Stomach (tissue), 9 donors: ENCODE measurements around the gene TRIO. TPM values are rescaled to one million over a fixed set of nuclear protein-coding genes. Genes with fewer than 3 reads are reported as not detected.
A peak's percentile ranks its signal among the peaks of the same experiment; 100 is the strongest.

Source experiments
- DNase-seq, 2 donors: peaks; one replicate each; pipeline versions ENCODE4 v3.0.0 to v3.0.0-alpha.2; 2013 to 2019
- H3K27ac ChIP-seq, 5 donors: fragments of 200-600 bp in 4 of 5; sonication (generic) in 4 of 5; one replicate each; pipeline ENCODE4 v1.5.1; 2013 to 2019; ENCODE audit warnings: mild to moderate bottlenecking in 1 of 5, moderate library complexity in 1 of 5
- H3K27me3 ChIP-seq, 3 donors: fragments of 200-600 bp; sonication (generic); one replicate each; pipeline ENCODE4 v1.5.1; 2017 to 2019; ENCODE audit warnings: mixed run types in 1 of 3
- H3K36me3 ChIP-seq, 4 donors: fragments of 200-600 bp; sonication (generic); 1 replicate in 3 of 4; 2 replicates in 1 of 4; pipeline ENCODE4 v1.5.1; 2016 to 2019
- H3K4me1 ChIP-seq, 4 donors: fragments of 200-600 bp; sonication (generic); one replicate each; pipeline ENCODE4 v1.5.1; 2016 to 2019
- H3K4me3 ChIP-seq, 4 donors: fragments of 200-600 bp; sonication (generic) in 3 of 4; one replicate each; pipeline ENCODE4 v1.5.1; 2016 to 2019; ENCODE audit warnings: mild to moderate bottlenecking in 1 of 4
- H3K9me3 ChIP-seq, 4 donors: fragments of 200-600 bp; sonication (generic); one replicate each; pipeline ENCODE4 v1.5.1; 2016 to 2019
- EP300 ChIP-seq: sonication (generic); formaldehyde crosslinking; IDR thresholded peaks from one replicate; pipeline ENCODE4 v1.6.1; 2017; ENCODE audit warnings: antibody characterized with exemption
- POLR2A ChIP-seq, 4 donors: fragments of 450-650 bp; IDR thresholded peaks; one replicate each; pipeline ENCODE4 v1.6.1; 2016; ENCODE audit warnings: antibody characterized with exemption in 4 of 4, control low read depth in 2 of 4, mild to moderate bottlenecking in 1 of 4, moderate library complexity in 1 of 4
- POLR2AphosphoS5 ChIP-seq, 3 donors: sonication (generic); formaldehyde crosslinking; IDR thresholded peaks; one replicate each; pipeline ENCODE4 v1.6.1; 2016; ENCODE audit warnings: antibody characterized with exemption in 3 of 3
- WGBS, 5 donors: extraction: QIAGEN DNeasy Blood & Tissue Kit in 3 of 5; methylation state at CpG; one replicate each; pipeline versions ENCODE4 v1.1.5 to v1.1.7; 2013 to 2018; 5-methylcytosine and 5-hydroxymethylcytosine counted together
- intact Hi-C: fragments of 100-400 bp; cut with DNase I; formaldehyde crosslinking; loops from one replicate; pipeline ENCODE4 v1.15.1; 2023; ENCODE audit warnings: low total_unique reads
- polyA plus RNA-seq, 3 donors: library from polyadenylated mRNA; stranded (reverse); fragments of 200-250 nt; gene quantifications; one replicate each; pipeline ENCODE4 v1.2.3, GENCODE V29; 2013
- total RNA-seq, 5 donors: library from RNA; depleted of rRNA; stranded (reverse); fragments of >200 nt; gene quantifications; one replicate each; pipeline versions ENCODE4 v1.1.0 to v1.2.3, GENCODE V29; 2014 to 2016
- TF ChIP-seq, protein P1 (sequence below), 7 experiments: fragments of 450-650 bp in 4 of 7; fragments of 200-600 bp in 3 of 7; sonication (generic) in 3 of 7; IDR thresholded peaks; one replicate each; pipeline ENCODE4 v1.5.1; 2016 to 2019; ENCODE audit warnings: antibody characterized with exemption in 7 of 7, control low read depth in 2 of 7, mild to moderate bottlenecking in 1 of 7
- donor health status: healthy with polysubstance abuse.
- donor health status: Bipolar disorder and iron deficiency.
- donor health status: healthy.

TRIO gene
- total and polyA plus RNA-seq, 8 donors: 9.9 to 558 (median 127) TPM

DNA sequence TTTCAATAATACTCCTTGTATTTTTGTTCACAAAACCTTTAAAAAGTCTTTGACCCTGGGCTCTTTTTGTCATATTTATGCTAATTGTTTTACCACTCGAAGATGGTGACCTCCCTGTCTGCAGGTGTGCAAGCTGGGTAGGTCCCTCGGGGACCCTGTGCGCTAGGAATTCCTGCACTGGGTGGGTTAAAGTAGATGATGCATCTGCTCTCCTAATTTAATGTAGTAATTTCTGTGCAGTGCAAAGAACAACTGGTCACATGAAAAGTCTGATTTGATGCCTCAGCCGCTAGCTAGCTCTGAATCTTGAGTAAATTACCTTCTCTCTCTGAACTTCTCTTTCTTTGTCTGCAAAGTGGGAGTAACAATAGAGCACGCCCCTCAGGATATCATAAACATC lies 299.4 kb downstream of the TRIO start:
- Histone ChIP-seq H3K27me3 (no peaks in the 10 kb centered on the region), H3K27ac (no peak overlapping the region), H3K4me3 (peak overlapping the region in 3 of 4 donors; percentile 39 to 44 (median 43)), H3K4me1 (peaks cover 0 to 60% (median 25%) of the 10 kb centered on the region in 4 donors), H3K36me3 (peaks cover 0 to 20% (median 8%) of the 10 kb centered on the region in 4 donors), H3K9me3 (no peaks in the 10 kb centered on the region)
- intact Hi-C loops: no loop called here
- WGBS, 5 donors: 83 to 94% (median 93%) methylated on average over 5 of the region's 5 CpGs
- DNase-seq: no peak
- TF ChIP-seq, protein P1, sequence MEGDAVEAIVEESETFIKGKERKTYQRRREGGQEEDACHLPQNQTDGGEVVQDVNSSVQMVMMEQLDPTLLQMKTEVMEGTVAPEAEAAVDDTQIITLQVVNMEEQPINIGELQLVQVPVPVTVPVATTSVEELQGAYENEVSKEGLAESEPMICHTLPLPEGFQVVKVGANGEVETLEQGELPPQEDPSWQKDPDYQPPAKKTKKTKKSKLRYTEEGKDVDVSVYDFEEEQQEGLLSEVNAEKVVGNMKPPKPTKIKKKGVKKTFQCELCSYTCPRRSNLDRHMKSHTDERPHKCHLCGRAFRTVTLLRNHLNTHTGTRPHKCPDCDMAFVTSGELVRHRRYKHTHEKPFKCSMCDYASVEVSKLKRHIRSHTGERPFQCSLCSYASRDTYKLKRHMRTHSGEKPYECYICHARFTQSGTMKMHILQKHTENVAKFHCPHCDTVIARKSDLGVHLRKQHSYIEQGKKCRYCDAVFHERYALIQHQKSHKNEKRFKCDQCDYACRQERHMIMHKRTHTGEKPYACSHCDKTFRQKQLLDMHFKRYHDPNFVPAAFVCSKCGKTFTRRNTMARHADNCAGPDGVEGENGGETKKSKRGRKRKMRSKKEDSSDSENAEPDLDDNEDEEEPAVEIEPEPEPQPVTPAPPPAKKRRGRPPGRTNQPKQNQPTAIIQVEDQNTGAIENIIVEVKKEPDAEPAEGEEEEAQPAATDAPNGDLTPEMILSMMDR (IDR thresholded peaks at IDR 0.05): no peak

DNA sequence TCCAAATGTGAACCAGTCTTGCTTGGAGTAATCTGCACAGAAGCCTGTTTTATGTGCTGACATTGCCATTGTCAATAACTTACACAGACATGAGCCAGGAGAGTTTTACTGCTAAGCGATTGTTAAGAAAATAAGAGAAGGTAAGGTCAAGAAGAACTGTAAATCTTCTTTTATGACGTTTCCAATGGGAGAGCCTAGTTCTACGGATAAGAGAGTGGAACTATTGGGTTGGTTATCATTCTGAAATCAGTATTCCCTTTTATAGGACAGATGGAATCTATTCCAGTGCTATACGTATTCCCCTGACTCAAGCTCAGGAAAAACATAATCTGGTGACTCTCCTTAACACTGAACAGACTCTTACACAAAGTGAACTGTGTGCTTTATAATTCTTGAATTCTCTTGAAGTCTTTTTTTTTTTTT lies 300.5 kb downstream of the TRIO start:
- Histone ChIP-seq H3K27ac (peak overlapping the region in 1 of 5 donors; percentile 57), H3K9me3 (no peaks in the 10 kb centered on the region), H3K27me3 (no peaks in the 10 kb centered on the region), H3K36me3 (peaks cover 0 to 17% (median 8%) of the 10 kb centered on the region in 4 donors), H3K4me3 (no peak overlapping the region), H3K4me1 (peaks cover 0 to 71% (median 33%) of the 10 kb centered on the region in 4 donors)
- intact Hi-C loops: no loop called here
- TF ChIP-seq POLR2A (IDR thresholded peaks at IDR 0.05): no peak
- no peak for TF ChIP-seq POLR2AphosphoS5 (IDR thresholded peaks at IDR 0.05)
- TF ChIP-seq EP300: no peak
- TF ChIP-seq, protein P1 (IDR thresholded peaks at IDR 0.05): no peak
- 77 to 86% (median 83%) methylated on average over 4 of the region's 4 CpGs for WGBS, 5 donors
- no peak for DNase-seq

DNA sequence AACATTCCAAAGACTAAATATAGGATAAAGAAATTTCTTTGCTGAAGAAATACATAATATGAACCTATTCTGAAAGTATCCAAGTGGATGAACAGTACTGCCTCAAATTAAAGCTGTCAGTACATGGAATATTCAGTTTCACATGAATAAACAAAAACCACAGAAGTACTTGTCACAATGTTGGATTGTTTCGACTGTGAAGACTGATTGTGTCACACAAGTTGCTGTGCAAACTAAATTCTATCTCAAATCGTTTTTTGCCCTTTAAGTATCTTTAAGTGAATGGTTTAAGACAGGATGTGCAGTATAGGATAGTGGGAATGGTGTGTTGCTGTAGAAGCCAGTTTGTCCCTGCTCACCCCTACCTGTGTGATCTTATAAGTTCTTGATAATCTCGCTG lies 301.0 kb downstream of the TRIO start:
- 40 to 54% (median 48%) methylated on average over 3 of the region's 3 CpGs for WGBS, 5 donors
- peaks cover 0 to 76% (median 36%) of the 10 kb centered on the region in 4 donors for H3K4me1 ChIP-seq
- H3K36me3 ChIP-seq: peaks cover 0 to 16% (median 8%) of the 10 kb centered on the region in 4 donors
- DNase-seq: no peak
- no peaks in the 10 kb centered on the region for H3K9me3 ChIP-seq
- no peak overlapping the region for H3K4me3 ChIP-seq
- intact Hi-C loops: no loop called here
- peak overlapping the region in 1 of 5 donors; percentile 57 for H3K27ac ChIP-seq
- TF ChIP-seq POLR2A (IDR thresholded peaks at IDR 0.05): no peak
- TF ChIP-seq, protein P1 (IDR thresholded peaks at IDR 0.05): no peak
- TF ChIP-seq EP300: no peak
- no peak for TF ChIP-seq POLR2AphosphoS5 (IDR thresholded peaks at IDR 0.05)
- no peaks in the 10 kb centered on the region for H3K27me3 ChIP-seq

DNA sequence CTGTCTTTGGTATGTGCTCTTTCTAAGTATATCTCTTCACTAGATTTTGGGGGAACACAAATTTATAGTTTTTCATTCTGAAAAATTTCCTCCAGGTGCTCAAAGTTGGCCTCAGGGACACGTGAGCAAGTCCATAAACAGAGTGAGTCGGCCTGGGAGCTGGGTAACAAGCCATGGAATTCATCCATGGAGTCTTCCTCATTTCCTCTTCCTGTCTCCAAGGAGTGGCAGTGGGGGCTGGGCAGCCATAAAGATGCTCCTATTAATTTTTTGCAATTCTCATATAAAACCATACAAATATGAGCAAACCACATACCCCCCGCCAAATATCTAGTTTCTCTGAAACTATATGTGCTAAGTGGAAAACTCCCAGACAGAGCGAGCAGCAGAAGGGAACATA lies 301.9 kb downstream of the TRIO start:
- Histone ChIP-seq H3K4me1 (peaks cover 0 to 74% (median 37%) of the 10 kb centered on the region in 4 donors), H3K4me3 (no peak overlapping the region), H3K9me3 (no peaks in the 10 kb centered on the region), H3K27ac (peak overlapping the region in 1 of 5 donors; percentile 49), H3K27me3 (no peaks in the 10 kb centered on the region), H3K36me3 (peaks cover 0 to 16% (median 8%) of the 10 kb centered on the region in 4 donors)
- intact Hi-C loops: no loop called here
- TF ChIP-seq POLR2AphosphoS5 (IDR thresholded peaks at IDR 0.05): no peak
- 61 to 89% (median 80%) methylated on average over 4 of the region's 4 CpGs for WGBS, 5 donors
- no peak for DNase-seq

DNA sequence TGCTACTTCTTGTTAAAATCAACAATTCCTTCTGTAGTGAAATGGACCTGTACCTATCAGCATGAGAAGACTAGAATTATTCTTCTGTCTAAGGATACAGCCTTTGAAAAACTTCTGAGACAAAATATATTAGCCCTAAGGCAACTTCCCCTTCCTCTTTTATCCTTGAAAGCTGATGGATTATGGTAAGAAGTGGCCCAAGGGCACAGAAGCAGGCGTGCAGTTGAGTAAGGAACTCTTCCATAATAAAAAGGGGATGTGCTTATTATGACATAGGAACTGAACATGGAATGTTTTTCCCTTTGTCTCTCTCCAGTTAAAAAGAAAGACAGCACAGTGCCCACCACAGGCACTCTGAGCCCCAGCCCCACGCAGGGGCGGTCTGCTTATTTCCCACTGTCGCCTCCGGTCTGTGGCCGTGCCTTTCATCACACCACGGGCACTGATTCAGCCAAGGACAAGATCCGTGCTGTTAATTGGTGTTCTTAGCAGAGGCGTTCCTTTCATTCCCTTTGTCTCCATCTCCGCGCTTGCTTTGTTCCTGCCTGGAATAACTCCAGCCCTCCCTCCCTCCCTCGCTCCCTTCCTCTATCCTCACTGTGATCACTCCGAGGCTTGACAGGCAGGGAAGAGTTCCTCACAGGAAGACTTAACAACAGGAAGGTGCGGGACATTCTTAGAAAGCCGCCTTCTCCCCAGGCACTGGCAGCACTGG lies 302.6 kb downstream of the TRIO start:
- H3K27ac ChIP-seq: peak overlapping the region in 1 of 5 donors; percentile 49
- TF ChIP-seq EP300 (no peak), POLR2A (IDR thresholded peaks at IDR 0.05) (no peak), POLR2AphosphoS5 (IDR thresholded peaks at IDR 0.05) (no peak)
- TF ChIP-seq, protein P1 (IDR thresholded peaks at IDR 0.05): no peak
- DNase-seq: peak in 1 of 2 donors; percentile 69
- no peak overlapping the region for H3K4me3 ChIP-seq
- no peaks in the 10 kb centered on the region for H3K9me3 ChIP-seq
- no peaks in the 10 kb centered on the region for H3K27me3 ChIP-seq
- H3K36me3 ChIP-seq: peaks cover 0 to 15% (median 11%) of the 10 kb centered on the region in 4 donors
- 68 to 85% (median 77%) methylated on average over 15 of the region's 15 CpGs for WGBS, 5 donors
- intact Hi-C loops: no loop called here
- peaks cover 0 to 74% (median 34%) of the 10 kb centered on the region in 4 donors for H3K4me1 ChIP-seq
